ENCODE measurements around the gene ZBTB24. TPM values are rescaled to one million over a fixed set of nuclear protein-coding genes. Genes with fewer than 3 reads are reported as not detected.

Gene ZBTB24
- polyA plus RNA-seq, 4 donors: 5.4 to 16.1 (median 15.3) TPM

DNA sequence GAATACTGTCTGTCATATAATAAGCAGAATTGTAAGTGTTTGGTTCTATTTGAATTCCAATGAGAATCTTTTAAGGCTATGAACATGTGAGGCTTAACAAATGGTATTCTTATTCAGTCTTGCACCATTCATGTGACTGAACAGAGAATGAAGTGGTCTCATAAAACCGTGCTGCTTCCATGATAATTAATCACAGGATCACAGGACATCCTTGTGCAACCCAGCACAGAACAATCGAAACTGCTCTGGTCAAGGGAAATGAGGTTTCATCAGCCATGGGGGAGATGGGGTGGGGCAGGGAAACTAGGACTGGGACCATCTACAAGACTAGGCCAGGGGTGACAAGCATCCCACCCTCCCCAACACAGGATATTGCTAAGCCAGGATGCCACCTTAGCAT lies 48.6 kb downstream of the ZBTB24 start:
- no peak for DNase-seq (ENCODE audit: low read depth in 4 of 4, low spot score in 3 of 4)

DNA sequence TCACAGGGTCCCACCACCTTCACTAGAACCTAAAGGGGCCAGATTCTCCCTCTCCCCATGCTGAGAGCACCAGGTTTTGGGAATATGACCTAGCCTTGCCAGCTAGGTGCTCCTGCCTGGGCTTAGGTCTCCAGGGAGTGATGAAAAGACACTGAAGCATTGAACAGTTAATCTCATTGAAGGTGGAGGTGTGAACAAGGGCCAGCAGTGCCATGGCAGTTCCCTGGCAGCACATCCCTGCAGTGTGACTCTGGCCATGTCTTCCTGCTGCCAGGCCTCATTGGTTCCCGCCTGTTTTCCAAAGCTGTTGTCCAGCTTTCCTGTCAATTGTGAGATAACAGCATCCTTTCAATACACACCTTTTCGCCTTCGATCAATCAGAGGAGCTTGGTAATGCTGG lies 53.5 kb downstream of the ZBTB24 start:
- no peak for DNase-seq (ENCODE audit: low read depth in 4 of 4, low spot score in 3 of 4)

GRCh38 chr6:109428889-109429477 lies 54.0 kb downstream of the ZBTB24 start:
- DNase-seq (ENCODE audit: low read depth in 4 of 4, low spot score in 3 of 4): peak in 2 of 4 donors; percentile 18 to 26

- DNase-seq (ENCODE audit: low read depth in 4 of 4, low spot score in 3 of 4): no peak
Observed at GRCh38 chr6:109424946-109425345, 58.1 kb downstream of the ZBTB24 start.

GRCh38 chr6:109421184-109421583 lies 61.8 kb downstream of the ZBTB24 start:
- DNase-seq (ENCODE audit: low read depth in 4 of 4, low spot score in 3 of 4): no peak

GRCh38 chr6:109420751-109421150 lies 62.3 kb downstream of the ZBTB24 start:
- DNase-seq (ENCODE audit: low read depth in 4 of 4, low spot score in 3 of 4): peak in 1 of 4 donors; percentile 24

DNA sequence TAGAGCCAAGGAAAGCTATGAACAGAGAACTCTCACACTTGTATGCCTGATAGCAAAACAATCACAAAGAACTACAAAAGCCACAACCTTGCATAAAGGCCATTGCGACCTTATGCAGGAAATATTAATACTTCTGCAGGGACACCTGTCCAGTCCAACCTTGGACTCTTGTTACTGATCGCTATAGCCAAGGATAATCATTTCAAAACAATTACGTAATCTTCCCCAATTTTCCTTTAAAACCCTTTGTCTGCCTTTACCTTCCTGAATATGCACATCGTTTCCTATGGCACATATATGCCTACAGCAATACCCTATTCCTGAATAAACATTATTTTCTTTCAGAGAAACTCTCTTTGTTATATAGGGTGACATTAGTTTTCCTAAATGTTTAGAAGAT lies 65.4 kb downstream of the ZBTB24 start:
- no peak for DNase-seq (ENCODE audit: low read depth in 4 of 4, low spot score in 3 of 4)

Other genes starting within 250 kb of the ZBTB24 start
- gene CD164, start 100.8 kb downstream of the ZBTB24 start, polyA plus RNA-seq (ENCODE audit: insufficient read length in 4 of 4): 100 to 1,000 TPM; 351 to 598 (median 516) TPM
- 10 to 100 TPM in 3 of 4 donors, 1 to 10 TPM in 1; 4.8 to 19.8 (median 18.2) TPM for gene PPIL6, start 42.6 kb downstream of the ZBTB24 start, polyA plus RNA-seq (ENCODE audit: insufficient read length in 4 of 4)
- 10 to 100 TPM in 3 of 4 donors, 1 to 10 TPM in 1; 6.6 to 17.2 (median 15.2) TPM for gene SMPD2, start 42.5 kb downstream of the ZBTB24 start, polyA plus RNA-seq (ENCODE audit: insufficient read length in 4 of 4)
- gene MICAL1, start 27.4 kb downstream of the ZBTB24 start, polyA plus RNA-seq (ENCODE audit: insufficient read length in 4 of 4): 10 to 100 TPM; 19.1 to 45.9 (median 23.7) TPM
- gene AK9, start 208.0 kb upstream of the ZBTB24 start, polyA plus RNA-seq (ENCODE audit: insufficient read length in 4 of 4): 10 to 100 TPM in 3 of 4 donors, 1 to 10 TPM in 1; 7.2 to 13.4 (median 12.0) TPM
- gene FIG4, start 208.1 kb upstream of the ZBTB24 start, polyA plus RNA-seq (ENCODE audit: insufficient read length in 4 of 4): 10 to 100 TPM; 20.1 to 28.3 (median 25.4) TPM